HG02885 (cell line): Measurements from ENCODE around the gene CYP2E1.
"Not testable (repeated sequence)": the region's sequence is repeated elsewhere in the genome, so short reads cannot be mapped to it uniquely, and the experiment has no call there.

Experiments used
- ATAC-seq: cut with Tn5 transposase; IDR thresholded peaks from one replicate; pipeline ENCODE4 v1.9.1; 2021; ENCODE audit warnings: mild to moderate bottlenecking; ENCODE audit not compliant: unreplicated experiment, poor library complexity

Gene CYP2E1

GRCh38 chr10:133568287-133568614, 41.1 kb downstream of the CYP2E1 start:
- ATAC-seq, result no peak

- not testable (repeated sequence) for ATAC-seq
Measured at GRCh38 chr10:133568831-133569527, 41.8 kb downstream of the CYP2E1 start.

DNA sequence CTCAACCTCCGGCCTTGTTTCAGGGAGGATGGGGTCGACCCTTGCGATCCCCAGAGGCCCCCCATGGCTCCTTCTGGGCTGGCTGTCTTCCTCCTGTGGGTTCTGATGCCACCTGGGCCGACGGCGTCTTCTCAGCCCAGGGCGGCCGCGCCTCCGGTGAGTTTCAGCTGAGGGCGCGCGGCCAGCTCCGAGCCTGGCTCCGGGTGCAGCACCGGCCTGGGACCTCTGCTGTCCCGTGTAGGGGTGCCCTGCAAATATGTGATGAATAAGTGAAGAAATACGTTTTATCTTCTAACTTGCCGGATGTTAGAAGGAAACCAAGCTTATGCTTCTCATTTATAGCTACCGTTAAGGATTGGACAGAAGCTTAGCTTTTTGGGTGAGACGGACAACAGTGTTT, 42.6 kb downstream of the CYP2E1 start:
- not testable (repeated sequence) for ATAC-seq

DNA sequence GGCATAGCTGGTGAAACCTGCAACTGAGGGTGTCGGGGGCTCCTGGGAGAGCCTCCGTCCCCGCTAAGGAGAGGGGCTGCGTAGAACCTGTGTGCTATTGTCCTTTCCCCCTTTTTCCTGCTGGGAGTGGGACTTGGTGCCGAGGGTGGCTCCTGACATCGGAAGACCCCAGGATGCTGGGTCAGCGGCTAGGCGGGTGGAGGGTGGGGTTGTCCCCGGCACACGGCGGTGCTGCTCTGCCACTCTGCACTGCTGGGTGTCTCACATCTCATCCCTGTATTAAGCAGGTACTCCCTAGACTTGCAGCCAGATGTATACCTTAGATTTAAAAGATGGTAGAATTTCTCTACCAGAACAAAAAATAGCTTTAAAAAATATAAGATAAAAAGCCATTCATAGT, 44.9 kb downstream of the CYP2E1 start:
- ATAC-seq, result not testable (repeated sequence)

DNA sequence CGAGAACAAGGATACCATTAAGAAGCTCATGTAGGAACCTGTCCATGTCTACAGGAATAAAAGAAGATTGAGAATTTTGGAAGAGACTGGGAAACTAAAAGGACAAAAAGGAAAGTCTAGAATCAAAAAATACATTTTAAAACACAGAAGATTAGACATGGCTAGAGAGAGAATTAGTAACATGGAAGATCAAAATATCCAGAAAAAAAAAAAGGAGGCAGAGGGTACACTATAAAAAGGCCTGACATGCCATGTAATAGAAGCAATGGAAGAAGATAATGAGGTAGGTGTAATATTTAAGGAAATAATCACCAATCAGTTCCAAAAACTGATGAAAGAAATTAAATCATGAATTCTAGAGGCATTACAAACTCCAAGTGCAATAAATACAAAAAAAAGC, 46.3 kb downstream of the CYP2E1 start:
- not testable (repeated sequence) for ATAC-seq

DNA sequence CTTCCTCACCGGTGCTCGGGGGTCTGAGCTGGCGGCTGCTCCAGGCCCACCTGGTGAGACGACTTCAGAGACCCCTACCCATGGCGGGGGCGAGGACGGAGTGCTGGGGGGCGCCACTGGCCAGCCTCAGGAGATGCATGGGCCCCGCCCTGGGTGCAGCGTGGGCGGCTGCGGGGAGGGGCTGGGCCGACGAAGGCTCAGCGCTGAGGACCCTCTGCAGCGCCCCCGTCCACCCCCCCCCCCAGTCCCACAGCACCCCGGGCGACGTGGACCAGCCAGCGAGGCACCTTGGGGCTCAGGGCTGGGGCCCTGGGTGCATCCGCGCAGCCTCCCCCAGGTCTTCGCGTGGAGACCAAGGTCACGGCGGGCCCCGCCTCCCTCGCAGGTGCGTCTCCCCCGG, 49.9 kb downstream of the CYP2E1 start:
- ATAC-seq, result not testable (repeated sequence)
